HG03439 (cell line): Measurements from ENCODE around the gene ZNF585A.
"Not testable (repeated sequence)": the region's sequence is repeated elsewhere in the genome, so short reads cannot be mapped to it uniquely, and the experiment has no call there.

Experiments
- ATAC-seq: cut with Tn5 transposase; IDR thresholded peaks from one replicate; pipeline ENCODE4 v1.9.1; 2021; ENCODE audit warnings: mild to moderate bottlenecking, moderate library complexity; ENCODE audit not compliant: unreplicated experiment

The ZNF585A gene

DNA sequence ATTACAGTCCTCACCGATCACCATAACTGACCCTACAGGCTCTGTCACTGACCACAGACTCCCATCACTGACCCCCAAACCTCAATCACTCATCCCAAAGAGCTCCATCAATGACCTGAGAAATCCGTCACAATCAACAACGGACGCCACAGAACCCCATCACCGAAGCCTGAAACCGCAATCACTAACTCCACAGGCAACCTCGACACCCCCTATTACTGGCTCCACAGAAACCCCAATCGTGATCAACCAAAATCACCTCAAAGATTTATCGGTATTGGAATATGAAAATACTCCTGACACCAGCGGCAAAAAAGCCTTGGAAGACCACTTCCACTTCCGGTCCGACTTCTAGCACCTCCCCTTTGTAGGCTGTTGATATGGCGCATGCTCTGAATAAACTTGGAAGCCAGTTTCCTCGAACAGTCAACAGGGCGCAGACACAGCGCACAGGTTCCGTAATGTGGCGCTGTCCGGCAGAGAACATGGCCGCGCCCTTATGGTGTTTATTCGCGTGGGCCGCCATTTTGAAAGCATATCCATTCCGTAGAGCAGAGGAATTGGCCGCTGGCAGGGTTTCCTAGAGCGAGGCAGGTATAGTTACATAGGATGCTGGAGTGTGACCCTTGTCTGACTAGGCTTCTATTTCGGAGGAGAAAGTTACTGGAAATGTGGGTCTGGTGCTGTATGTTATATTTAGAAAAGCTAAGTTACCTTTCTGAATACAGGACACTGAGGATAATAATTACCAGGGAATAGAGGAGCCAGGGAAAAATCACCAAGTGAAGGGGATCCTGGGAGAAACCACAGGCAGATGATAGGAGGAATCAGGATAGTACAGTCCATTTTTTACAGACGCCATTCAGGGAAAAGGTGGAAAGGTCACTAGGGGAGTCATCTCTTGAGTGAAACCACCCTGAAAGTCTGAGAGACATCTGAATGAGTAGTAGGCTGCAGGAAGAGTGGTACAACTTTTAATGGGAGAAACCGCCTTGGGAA lies at the start of gene ZNF585A:
Gene ZNF585A, minus strand, starts transcription at position 328 of the 999 bp plus-strand sequence. CDS start 2,785 bp downstream, outside the sequence.
- peak; percentile 98 for ATAC-seq

DNA sequence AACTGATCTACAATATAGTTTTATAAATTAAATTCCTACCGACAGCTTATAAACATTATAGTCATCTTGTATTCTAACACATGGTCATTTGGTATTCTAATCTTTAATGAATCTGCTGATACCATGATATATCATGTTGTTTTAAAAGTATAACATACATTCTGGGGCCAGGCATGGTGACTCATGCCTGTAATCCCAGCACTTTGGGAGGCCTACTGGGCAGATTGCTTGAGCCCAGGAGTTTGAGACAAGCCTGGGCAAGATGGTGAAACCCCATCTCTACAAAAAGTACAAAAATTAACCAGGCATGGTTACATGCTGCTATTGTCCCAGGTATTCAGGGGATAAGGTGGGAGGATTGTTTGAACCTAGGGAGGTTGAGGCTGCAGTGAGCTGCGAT lies 48.6 kb upstream of the ZNF585A start:
- no peak for ATAC-seq

DNA sequence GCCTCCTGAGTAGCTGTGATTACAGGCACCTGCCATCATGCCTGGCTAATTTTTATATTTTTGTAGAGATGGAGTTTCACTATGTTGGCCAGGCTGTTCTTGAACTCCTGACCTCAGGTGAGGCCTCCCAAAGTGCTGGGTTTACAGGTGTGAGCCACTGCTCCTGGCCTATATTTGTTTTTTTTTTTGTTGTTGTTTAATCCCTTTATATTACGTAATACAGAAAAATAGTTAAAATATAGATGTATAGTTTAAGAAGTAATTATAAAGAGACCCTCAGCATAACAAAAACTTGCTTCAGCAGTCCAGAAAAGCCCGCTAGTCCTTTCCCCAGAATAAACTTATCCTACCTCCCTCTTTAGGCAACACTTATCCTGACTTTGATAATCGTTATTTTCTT lies 47.9 kb upstream of the ZNF585A start:
- no peak for ATAC-seq

DNA sequence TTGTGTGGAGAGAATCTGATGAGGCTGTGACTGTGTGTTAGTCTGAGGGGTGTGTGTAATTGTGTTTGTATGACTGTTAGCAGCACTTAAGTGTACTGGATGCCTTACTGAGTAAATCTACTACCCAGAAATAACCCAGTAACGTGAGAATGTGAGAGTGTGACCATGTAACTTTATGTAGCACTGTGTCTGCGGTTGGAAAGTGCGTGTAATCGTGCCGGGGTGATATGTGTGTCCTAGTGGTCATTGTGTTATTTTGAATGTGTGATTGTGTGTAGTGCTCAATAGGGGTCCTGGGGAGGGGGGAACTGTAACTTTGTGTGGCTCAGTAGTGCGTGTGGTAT lies 46.1 kb upstream of the ZNF585A start:
- ATAC-seq: no peak

DNA sequence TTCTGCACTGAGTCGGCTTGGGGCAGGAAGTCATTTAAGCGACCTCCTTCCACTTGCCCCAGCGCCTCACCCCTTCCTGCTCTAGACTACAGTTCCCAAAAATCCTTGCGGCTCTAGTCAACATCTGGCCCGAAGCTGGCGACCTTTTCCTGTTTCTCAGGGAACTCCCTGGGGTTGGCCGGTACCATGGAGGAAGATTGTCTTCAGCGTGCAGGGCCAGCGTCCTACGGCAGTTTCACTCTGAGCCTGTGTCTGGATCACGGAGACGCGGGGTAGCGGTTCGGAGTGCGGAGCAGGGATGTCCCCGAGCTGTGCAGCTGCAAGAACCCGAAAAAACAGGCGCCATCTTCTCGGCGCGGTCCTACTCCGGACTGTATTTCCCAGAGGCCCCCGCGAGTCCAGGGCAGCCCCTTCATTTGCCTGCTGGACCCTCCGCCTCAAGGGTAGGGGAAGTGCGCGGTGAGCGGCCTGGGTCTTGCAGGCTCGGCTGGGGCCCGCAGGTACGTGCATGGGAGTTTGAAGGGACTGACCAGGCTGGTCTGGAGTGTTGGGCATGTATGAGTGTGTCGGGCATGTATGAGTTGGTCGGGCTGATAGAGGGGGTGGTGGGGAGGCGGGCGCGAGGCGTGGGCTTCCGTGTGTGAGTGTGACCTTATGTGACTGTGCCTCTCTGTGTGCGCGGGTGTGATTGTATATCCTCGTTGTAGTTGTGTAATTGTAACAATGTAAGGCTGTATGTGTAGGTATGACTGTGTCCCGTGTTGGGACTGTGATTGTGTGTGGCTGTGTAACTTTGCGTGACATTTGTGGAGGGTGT lies 45.5 kb upstream of the ZNF585A start, which contains the start of gene ZNF383:
Gene ZNF383, plus strand, starts transcription at position 440 of the 817 bp plus-strand sequence. CDS start 12,240 bp downstream, outside the sequence.
- peak; percentile 89 for ATAC-seq

DNA sequence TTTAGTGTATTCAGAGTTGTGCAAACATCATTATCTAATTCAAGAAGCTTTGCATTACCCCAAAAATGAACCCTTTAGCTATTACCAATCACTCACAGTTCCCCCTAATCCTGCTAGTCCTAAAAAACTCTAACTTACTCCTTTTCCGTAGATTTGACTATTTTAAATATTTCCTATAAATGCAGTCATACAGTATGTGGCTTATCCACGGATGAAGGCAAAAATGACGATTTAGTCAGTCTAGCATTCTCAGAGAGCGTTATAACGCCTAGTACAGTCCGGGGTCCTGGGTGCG lies 44.9 kb upstream of the ZNF585A start:
- ATAC-seq: no peak

DNA sequence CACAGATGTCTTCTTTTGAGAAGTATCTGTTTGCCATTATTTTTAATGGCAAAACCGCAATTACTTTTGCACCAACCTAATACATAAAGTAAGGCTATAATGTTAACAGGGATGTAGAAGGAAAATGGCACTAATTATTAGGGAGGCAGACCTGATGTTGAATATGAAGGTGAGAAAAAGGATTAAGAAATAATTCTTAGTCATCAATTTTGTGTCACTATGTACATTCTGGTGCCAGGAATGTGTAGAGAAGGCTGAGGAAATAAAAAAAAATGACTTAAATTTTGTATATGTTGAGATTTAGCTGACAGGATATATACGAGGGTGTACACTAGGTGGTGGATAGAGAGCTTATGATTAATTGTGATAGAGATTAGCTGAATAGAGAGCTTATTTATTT lies 25.3 kb upstream of the ZNF585A start:
- ATAC-seq: no peak

DNA sequence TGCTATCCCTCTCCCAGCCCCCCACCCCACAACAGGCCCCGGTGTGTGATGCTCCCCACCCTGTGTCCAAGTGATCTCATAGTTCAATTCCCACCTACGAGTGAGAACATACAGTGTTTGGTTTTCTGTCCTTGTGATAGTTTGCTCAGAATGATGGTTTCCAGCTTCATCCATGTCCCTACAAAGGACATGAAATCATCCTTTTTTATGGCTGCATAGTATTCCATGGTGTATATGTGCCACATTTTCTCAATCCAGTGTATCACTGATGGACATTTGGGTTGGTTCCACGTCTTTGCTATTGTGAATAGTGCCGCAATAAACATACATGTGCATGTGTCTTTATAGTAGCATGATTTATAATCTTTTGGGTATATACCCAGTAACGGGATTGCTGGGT lies 24.6 kb upstream of the ZNF585A start:
- ATAC-seq: not testable (repeated sequence)

DNA sequence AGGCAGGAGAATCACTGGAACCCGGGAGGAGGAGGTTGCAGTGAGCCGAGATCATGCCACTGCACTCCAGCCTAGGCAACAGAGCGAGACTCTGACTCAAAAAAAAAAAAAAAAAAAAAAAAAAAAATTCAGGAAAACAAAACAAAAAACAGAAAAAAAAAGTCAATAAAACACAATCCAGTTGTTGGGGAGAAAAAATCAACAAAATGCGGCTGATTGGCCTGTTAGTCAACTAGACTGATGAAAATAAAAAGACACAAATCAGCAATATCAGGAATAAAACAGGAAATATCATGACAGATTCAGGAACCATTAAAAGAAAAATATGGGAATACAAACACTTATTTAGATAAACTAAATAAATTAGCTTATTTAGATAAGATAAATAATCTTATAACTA lies 22.8 kb upstream of the ZNF585A start:
- ATAC-seq: not testable (repeated sequence)

DNA sequence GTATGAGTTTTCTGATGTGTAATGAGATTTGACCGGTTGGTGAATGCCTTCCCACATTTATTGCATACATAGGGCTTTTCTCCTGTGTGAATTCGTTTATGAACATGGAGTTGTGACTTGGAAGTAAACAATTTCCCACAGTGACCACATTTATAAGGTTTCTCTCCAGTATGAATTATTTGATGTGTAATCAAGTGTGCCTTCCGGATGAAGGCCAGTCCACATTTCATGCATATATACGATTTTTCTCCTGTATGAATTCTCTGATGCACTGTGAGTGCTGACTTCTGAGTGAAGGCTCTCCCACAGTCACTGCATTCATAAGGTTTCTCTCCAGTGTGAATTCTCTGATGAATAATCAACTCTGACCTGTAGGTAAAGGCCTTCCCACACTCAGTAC lies 13.6 kb upstream of the ZNF585A start:
- ATAC-seq: not testable (repeated sequence)

DNA sequence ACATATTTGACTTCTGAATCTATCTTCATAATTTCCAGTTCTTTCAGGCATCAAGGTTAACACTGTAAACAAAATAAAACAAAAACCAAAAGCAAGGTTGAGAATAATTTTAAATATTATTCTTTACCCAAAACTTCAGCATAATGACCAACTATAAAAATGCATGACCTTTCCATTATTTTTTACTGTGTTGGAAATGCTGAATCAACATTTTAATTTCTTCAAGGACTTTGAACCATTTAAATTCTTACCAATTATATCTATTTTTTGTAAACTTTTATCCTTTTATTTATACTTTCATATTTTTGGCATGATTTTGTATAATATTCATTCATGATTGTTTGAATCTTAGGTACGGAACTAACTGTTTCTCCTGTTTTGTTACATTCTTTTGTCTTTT lies 6.9 kb downstream of the ZNF585A start:
- no peak for ATAC-seq

DNA sequence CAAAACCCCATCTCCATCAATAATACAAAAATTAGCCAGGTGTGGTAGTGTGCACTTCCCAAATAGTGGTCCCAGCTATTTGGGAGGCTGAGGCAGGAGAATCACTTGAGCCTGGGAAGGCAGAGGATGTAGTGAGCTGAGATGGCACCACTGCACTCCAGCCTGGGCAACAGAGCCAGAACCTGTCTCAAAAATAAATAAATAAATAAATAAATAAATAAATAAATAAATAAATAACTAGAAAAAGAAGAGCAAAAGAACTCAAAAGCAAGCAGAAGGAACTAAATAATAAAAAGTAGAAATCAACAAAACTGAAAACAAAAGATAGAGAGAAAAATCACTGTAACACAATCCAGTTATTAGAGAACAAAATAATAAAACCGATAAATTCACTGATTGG lies 12.3 kb downstream of the ZNF585A start:
- ATAC-seq: no peak

DNA sequence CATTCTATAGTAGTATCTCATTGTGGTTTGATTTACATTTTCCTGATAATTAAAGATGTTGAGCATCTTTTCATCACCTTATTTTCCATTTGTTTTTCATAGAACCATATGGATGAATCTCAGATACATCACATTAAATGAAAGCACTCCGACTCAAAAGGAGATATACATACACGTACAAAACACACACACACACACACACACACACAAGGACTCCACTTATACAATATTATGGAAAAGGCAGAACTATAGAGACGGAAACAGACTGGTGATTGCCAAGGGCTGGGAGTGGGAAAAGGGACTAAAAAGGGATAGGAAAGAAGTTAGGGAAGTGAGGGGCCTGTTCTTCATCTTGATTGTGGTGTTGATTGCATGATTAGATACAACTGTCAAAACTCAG lies 24.3 kb downstream of the ZNF585A start:
- ATAC-seq: no peak

DNA sequence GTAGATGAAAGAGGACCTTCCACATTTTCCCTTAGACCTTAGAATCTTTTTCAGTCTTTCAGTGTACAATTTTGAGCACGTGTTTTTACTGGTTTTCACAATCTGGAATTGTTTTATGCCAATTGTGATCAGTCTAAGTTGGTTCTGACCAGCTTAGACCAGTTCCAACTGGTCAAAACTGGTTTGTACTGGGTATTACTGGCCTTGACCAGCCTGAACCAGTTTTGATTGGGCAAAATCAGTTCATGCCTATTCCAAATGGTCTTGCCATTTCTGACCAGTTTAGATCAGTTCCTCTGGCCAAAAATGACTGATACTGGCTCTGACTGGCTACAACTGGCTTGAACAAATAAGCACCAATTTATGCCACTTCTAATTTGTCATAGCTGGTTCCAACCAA lies 36.4 kb downstream of the ZNF585A start:
- no peak for ATAC-seq

DNA sequence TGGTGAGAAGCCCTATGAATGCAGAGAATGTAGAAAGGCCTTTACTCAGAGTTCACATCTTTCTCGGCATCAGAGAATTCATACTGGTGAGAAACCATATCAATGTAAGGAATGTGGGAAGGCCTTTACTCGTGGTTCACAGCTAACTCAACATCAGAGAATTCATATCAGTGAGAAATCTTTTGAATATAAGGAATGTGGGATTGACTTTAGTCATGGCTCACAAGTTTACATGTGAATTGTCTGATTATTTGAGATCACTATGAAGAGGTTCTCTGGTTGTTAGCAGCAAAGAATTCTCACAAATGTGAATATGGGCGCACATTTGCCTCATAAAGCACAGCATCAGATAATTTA lies 43.7 kb downstream of the ZNF585A start:
- ATAC-seq: no peak

DNA sequence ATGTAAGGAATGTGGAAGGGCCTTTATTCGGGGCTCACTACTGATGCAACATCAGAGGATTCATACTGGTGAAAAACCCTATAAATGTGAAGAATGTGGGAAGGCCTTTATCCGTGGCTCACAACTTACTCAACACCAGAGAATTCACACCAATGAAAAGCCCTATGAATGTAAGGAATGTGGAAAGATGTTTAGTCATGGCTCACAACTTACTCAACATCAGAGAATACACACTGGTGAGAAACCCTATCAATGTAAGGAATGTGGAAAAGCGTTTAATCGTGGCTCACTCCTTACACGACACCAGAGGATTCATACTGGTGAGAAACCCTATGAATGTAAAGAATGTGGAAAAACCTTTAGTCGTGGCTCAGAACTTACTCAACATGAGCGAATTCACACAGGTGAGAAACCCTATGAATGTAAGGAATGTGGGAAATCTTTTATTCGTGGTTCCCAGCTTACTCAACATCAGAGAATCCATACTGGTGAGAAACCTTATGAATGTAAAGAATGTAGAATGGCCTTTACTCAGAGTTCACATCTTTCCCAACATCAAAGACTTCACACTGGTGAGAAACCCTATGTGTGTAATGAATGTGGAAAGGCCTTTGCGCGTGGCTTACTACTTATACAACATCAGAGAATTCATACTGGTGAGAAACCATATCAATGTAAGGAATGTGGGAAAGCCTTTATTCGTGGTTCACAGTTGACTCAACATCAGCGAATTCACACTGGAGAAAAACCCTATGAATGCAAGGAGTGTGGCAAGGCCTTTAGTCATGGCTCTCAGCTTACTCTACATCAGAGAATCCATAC lies 44.3 kb downstream of the ZNF585A start:
- no peak for ATAC-seq

DNA sequence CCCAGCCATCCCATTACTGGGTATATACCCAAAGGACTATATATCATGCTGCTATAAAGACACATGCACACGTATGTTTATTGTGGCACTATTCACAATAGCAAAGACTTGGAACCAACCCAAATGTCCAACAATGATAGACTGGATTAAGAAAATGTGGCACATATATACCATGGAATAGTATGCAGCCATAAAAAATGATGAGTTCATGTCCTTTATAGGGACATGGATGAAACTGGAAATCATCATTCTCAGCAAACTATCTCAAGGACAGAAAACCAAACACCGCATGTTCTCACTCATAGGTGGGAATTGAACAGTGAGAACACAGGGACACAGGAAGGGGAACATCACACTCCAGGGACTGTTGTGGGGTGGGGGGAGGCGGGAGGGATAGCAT lies 50.4 kb downstream of the ZNF585A start:
- not testable (repeated sequence) for ATAC-seq

DNA sequence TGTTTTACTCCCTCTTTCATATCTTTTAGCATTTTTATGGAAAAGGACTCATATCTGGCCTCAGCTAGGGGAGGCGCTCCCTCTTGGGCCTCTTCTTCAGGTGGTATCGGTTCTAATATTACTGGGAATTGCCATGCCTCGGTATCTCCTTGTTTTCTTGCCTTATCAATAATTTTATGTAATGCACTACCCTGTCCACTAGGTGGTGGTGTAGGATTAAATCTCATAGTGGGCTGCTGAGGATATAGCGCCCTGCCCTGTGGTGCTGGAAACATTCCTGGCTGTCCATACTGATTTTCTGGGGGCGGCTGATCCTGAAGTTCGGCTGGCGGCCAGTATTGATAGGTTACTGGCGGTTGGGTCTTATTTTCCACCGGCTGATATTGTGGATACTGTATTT lies 58.5 kb downstream of the ZNF585A start:
- no peak for ATAC-seq

DNA sequence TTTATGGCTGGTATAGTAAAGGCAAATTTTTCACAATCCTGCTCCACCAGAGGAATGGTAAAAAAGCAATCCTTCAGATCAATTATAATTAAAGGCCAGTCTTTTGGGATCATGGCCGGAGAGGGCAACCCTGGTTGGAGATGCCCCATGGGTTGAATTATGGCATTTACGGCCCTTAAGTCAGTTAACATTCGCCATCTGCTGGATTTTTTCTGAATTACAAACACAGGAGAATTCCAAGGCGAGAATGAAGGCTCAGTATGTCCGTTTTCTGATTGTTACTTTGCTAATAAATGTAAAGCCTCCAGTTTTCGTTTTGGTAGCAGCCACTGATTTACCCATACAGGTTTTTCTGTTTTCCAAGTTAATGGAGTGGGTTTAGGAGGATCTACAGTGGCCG lies 60.7 kb downstream of the ZNF585A start:
- not testable (repeated sequence) for ATAC-seq

DNA sequence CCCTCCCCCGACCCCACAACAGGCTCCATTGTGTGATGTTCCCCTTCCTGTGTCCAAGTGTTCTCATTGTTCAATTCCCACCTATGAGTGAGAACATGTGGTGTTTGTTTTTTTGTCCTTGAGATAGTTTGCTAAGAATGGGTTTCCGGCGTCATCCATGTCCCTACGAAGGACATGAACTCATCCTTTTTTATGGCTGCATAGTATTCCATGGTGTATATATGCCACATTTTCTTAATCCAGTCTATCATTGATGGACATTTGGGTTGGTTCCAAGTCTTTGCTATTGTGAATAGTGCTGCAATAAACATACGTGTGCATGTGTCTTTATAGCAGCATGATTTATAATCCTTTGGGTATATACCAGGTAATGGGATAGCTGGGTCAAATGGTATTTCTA lies 68.4 kb downstream of the ZNF585A start:
- ATAC-seq: not testable (repeated sequence)

DNA sequence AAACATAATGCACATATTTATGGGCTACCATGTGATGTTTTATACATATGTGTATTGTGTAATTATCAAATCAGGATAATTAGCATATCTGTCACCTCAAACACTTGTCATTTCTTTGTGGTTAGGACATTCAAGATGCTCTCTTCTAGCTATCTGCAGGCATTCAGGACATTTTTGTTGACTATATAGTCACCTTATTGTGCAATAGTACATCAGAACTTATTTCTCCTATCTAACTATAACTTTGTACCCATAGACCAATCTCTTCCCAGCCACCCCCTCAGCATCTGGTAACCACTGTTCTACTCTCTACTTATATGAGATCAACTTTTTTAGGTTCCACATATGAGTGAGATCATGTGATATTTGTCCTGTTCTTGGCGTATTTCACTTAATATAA lies 73.9 kb downstream of the ZNF585A start:
- ATAC-seq: no peak
